ENCODE measurements around the gene LANCL2.
A peak's percentile ranks its signal among the peaks of the same experiment; 100 is the strongest.
"Not testable (repeated sequence)": the region's sequence is repeated elsewhere in the genome, so short reads cannot be mapped to it uniquely, and the experiment has no call there.

Gene LANCL2

GRCh38 chr7:55409482-55410225 lies 44.5 kb downstream of the LANCL2 start:
- no peak for DNase-seq (ENCODE audit: low read depth)

DNA sequence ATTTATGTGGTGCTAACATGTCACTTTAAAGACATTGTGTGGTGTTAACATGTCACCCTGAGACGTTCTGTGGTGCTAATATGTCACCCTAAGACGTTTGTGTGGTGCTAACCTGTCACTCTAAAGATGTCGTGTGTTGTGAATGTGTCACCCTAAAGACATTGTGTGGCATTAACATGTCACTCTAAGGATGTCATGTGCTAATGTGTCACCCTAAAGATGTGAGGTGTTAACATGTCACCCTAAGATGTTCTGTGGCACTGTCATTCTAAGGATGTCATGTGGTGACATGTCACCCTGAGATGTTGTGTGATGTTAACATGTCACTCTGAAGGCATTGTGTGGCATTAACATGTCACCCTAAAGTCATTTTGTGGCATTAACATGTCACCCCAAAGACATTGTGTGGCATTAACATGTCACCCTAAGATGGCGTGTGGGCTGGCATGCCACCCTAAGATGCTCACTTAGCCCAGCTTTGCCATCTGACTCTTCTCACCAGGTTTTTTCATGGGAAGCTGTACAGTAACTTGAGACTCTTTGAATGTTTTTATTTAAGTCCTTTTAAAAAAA lies 45.6 kb downstream of the LANCL2 start:
- no peak for DNase-seq (ENCODE audit: low read depth)

GRCh38 chr7:55411844-55412243 lies 46.7 kb downstream of the LANCL2 start:
- DNase-seq (ENCODE audit: low read depth) = no peak

- no peak for DNase-seq (ENCODE audit: low read depth)
Observed at GRCh38 chr7:55413442-55413841, 48.3 kb downstream of the LANCL2 start.

GRCh38 chr7:55415173-55415778 lies 50.1 kb downstream of the LANCL2 start:
- DNase-seq (ENCODE audit: low read depth) = peak; percentile 89

- not testable (repeated sequence) for DNase-seq (ENCODE audit: low read depth)
Observed at GRCh38 chr7:55417456-55417855, 52.3 kb downstream of the LANCL2 start.

- DNase-seq (ENCODE audit: low read depth) = no peak
Observed at GRCh38 chr7:55420530-55420929, 55.4 kb downstream of the LANCL2 start.

DNA sequence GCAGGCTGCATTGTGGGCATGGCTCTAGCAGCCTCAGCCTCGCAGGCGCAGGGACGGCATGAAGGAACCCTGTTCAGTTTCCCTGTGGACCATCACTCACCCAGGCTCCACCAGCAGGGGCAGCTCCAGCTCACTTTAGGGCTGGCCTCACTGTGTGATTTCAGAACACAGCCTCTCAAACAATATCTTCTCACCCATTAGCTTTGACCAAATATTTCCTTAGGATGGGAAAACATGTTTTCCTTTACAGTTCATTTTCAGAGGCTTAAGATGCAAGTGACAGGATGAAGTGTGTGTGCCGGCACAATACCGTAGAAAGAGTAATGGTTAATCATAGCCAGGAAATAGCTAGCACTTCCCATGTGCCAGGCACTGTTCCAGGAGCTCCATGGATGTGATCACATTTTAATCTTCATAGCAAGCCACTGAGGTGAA lies 58.2 kb downstream of the LANCL2 start:
- no peak for DNase-seq (ENCODE audit: low read depth)

DNA sequence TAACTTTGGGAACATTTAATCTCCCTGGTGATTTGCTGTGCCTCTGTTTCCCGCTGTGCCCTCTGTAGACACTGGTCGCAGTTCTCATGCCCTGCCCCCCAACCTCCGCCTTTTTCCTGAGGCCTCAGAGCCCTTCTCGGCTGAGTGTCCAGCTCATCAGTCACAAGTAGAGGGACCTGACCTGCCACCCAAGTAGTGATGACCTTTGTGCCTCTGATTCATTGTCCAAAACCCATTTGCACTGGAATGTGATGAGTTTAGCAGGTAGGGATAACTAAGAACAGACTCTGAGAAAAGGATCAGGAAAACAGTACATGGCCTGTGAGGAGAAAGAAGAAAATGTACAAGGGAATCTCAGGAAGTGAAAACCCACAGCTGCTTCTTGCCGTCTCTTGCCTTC lies 58.8 kb downstream of the LANCL2 start:
- DNase-seq (ENCODE audit: low read depth) = no peak

DNA sequence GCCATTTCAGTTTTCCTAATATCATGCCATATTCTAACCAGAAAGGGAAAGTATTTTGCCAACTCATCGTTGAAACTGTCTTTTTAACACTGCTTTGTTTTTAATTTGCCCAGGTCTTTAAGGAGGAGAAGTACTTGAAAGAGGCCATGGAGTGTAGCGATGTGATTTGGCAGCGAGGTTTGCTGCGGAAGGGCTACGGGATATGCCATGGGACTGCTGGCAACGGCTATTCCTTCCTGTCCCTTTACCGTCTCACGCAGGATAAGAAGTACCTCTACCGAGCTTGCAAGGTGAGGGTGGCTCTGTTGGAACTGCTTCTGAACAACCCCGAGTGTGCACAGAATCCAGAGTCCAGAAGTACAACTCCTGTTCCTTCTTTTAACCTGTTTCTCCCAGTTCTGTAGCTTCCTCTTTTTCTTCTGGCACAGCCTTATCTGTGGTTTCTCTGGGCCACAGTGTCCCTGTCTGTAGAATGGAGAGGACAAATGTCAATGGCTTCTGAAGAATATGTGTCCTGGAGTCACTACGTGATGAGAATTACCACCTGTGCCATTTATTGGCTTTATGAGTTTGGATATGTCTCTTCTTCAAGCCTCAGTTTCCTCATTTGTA lies 60.1 kb downstream of the LANCL2 start:
- no peak for DNase-seq (ENCODE audit: low read depth)

GRCh38 chr7:55426676-55427075 lies 61.5 kb downstream of the LANCL2 start:
- no peak for DNase-seq (ENCODE audit: low read depth)

- no peak for DNase-seq (ENCODE audit: low read depth)
Observed at GRCh38 chr7:55427342-55427741, 62.2 kb downstream of the LANCL2 start.

DNA sequence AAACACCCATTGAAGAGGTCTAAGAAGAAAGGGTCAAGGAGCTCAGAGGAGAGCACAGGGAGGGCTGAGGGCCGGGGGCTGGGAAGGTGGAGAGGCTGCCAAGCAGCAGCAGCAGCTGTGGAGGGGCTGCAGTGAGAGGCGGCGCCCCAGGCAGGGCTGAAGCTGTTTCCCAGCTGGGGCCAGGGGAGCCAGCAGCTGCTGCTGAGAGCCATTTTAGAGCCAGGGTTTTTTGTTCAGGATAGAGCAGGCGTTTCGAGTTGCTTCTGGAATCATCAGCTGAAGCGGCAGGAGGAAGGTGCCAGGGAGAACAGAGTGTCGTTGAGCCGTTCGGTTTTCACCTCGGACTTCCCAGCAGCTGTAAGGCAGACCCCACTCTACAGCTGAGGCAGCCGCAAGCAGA lies 62.7 kb downstream of the LANCL2 start:
- DNase-seq (ENCODE audit: low read depth) = no peak

- DNase-seq (ENCODE audit: low read depth) = no peak
Observed at GRCh38 chr7:55429835-55430499, 64.8 kb downstream of the LANCL2 start.

DNA sequence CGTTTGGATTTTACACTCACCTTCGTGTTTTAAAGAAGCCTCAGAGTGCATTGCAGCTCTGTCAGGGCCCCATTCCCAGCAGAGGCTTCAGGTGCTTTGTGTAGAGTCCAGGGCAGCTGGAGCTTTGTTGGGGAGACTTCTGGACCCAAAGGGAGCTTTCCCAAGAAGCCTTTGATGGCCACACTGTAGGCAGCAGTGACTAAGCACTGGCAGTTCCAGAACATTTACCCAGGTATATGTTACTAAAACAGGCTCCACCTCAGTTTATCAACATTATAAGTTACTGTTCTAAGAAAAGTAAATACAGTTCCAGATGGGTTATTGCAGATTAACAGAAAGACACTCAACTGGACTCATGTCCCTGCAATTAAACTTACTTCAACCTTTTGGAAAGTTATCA lies 66.8 kb downstream of the LANCL2 start:
- no peak for DNase-seq (ENCODE audit: low read depth)

- DNase-seq (ENCODE audit: low read depth) = no peak
Observed at GRCh38 chr7:55432506-55432905, 67.4 kb downstream of the LANCL2 start.

- DNase-seq (ENCODE audit: low read depth) = no peak
Observed at GRCh38 chr7:55432939-55433784, 68.0 kb downstream of the LANCL2 start.

- DNase-seq (ENCODE audit: low read depth) = no peak
Observed at GRCh38 chr7:55435466-55435865, 70.3 kb downstream of the LANCL2 start.

DNA sequence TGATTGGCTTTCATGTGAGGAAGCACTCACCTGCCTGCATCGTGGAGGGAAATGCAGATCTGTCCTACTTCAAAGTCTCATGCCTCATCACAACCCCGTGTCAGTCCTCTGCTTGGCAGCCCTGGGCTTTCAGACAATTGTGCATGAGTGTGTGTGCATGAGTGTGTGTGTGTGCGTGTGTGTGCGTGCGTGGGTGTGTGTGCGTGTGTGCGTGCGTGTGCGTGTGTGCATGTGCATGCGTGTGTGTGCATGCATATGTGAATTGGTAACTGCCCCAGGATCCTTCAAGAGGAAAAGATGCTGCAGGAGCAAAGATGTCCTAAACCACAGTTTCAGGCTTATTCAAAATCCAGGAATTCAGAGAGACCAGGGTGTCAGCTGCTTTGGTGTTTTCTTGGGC lies 71.3 kb downstream of the LANCL2 start:
- no peak for DNase-seq (ENCODE audit: low read depth)

GRCh38 chr7:55437375-55437774 lies 72.2 kb downstream of the LANCL2 start:
- no peak for DNase-seq (ENCODE audit: low read depth)

DNA sequence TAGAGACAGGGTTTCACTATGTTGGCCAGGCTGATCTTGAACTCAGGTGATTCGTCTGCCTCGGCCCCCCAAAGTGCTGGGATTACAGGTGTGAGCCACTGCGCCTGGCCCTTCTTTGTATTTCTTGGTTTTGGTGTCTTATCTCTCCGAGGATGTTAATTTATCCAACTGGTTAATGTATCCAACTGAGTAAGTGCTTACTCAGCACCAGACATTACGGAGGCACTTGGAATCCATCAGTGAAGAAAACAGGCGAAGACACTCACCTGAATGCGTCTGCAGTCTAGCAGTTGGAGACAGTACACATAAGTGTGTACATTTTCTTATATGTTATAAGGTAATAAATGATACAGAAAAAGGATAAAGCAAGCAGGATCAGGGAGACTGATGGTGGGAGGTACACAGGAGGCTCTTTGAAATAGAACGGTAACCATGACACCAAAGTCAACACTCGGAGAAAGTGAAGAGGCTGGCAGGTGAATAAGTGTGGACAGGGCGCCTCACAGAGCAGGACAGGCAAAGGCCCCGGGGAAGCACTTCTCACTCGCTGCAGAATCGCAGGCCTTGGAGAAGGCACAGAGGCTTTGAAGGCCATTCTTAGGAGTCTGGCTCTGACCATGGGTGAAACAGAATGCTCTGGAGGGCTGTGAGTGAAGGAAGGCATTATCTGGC lies 73.1 kb downstream of the LANCL2 start:
- no peak for DNase-seq (ENCODE audit: low read depth)
